Hepatocyte (in vitro differentiated cells): Measurements from ENCODE around the gene TFCP2L1. TPM values are rescaled to one million over a fixed set of nuclear protein-coding genes. Genes with fewer than 3 reads are reported as not detected.

ENCODE experiments used
- DNase-seq: peaks from one replicate; pipeline ENCODE4 v3.0.0-alpha.2; 2016; ENCODE audit warnings: low spot score
- H2AFZ ChIP-seq: fragments of 200-600 bp; sonication (generic); 2 replicates; pipeline ENCODE4 v1.6.0; 2016; ENCODE audit warnings: antibody characterized with exemption, mild to moderate bottlenecking
- H3K27ac ChIP-seq: fragments of 200-600 bp; sonication (generic); 2 replicates; pipeline ENCODE4 v1.5.1; 2016; ENCODE audit warnings: mild to moderate bottlenecking
- H3K27me3 ChIP-seq: fragments of 200-600 bp; sonication (generic); 2 replicates; pipeline ENCODE4 v1.6.1; 2016
- H3K36me3 ChIP-seq: fragments of 200-600 bp; sonication (generic); replicated peaks from 2 replicates; pipeline ENCODE4 v1.5.1; 2016; ENCODE audit warnings: low read depth; ENCODE audit not compliant: insufficient read depth
- H3K4me1 ChIP-seq: fragments of 200-600 bp; sonication (generic); 2 replicates; pipeline ENCODE4 v1.5.1; 2016; ENCODE audit warnings: mild to moderate bottlenecking, moderate library complexity; ENCODE audit not compliant: insufficient read depth
- H3K4me2 ChIP-seq: fragments of 200-600 bp; sonication (generic); 2 replicates; pipeline ENCODE4 v1.6.0; 2016
- H3K4me3 ChIP-seq: fragments of 200-600 bp; sonication (generic); 2 replicates; pipeline ENCODE4 v1.5.1; 2016; ENCODE audit warnings: mild to moderate bottlenecking
- H3K79me2 ChIP-seq: fragments of 200-600 bp; sonication (generic); 2 replicates; pipeline ENCODE4 v1.6.0; 2017; ENCODE audit warnings: mild to moderate bottlenecking
- H3K9me2 ChIP-seq: fragments of 200-600 bp; sonication (generic); replicated peaks from 2 replicates; pipeline ENCODE4 v1.6.0; 2017; ENCODE audit warnings: mild to moderate bottlenecking; ENCODE audit not compliant: insufficient read depth
- H3K9me3 ChIP-seq: fragments of 200-600 bp; sonication (generic); 2 replicates; pipeline ENCODE4 v1.5.1; 2016; ENCODE audit warnings: low read depth, mild to moderate bottlenecking
- H4K20me1 ChIP-seq: fragments of 200-600 bp; sonication (generic); 2 replicates; pipeline ENCODE4 v1.6.0; 2016; ENCODE audit warnings: mild to moderate bottlenecking; ENCODE audit not compliant: insufficient read depth, poor library complexity, severe bottlenecking
- CTCF ChIP-seq: fragments of 200-600 bp; sonication (generic); IDR thresholded peaks from 2 replicates; pipeline ENCODE4 v1.5.1; 2016; ENCODE audit warnings: antibody characterized with exemption, mild to moderate bottlenecking; ENCODE audit not compliant: poor library complexity
- EZH2 ChIP-seq: fragments of 200-600 bp; sonication (generic); IDR thresholded peaks from 2 replicates; pipeline ENCODE4 v1.6.1; 2016; ENCODE audit warnings: antibody characterized with exemption, mild to moderate bottlenecking, borderline replicate concordance
- EZH2phosphoT487 ChIP-seq: fragments of 200-600 bp; sonication (generic); IDR thresholded peaks from one replicate; pipeline ENCODE4 v1.6.1; 2018; ENCODE audit warnings: antibody characterized with exemption, mild to moderate bottlenecking, low read depth, moderate library complexity; ENCODE audit not compliant: unreplicated experiment, severe bottlenecking
- WGBS: methylation state at CpG from one replicate; pipeline ENCODE4 v1.1.6; 2016; ENCODE audit warnings: low lambda C conversion rate; ENCODE audit errors: missing lambda C conversion rate; 5-methylcytosine and 5-hydroxymethylcytosine counted together
- polyA plus RNA-seq: library from polyadenylated mRNA; unstranded; fragments of >200 nt; fragmentation: Nextera tagmentation; extraction: Ambion mirVana; gene quantifications from 2 replicates; pipeline ENCODE4 v1.2.1, GENCODE V29; 2016
- total RNA-seq: library from RNA; depleted of rRNA; stranded (reverse); fragments of >200 nt; gene quantifications from 2 replicates; pipeline ENCODE4 v1.2.3, GENCODE V29; 2014

TFCP2L1 gene
- total and polyA plus RNA-seq, 2 experiments from 2014 or later, result 1.1 to 2.5 TPM

- Histone ChIP-seq H3K4me3 (no peak overlapping the region), H3K36me3 (no peaks in the 10 kb centered on the region), H3K27ac (no peak overlapping the region), H3K9me3 (no peaks in the 10 kb centered on the region), H3K9me2 (no peaks in the 10 kb centered on the region), H4K20me1 (no peaks in the 10 kb centered on the region), H3K79me2 (no peaks in the 10 kb centered on the region), H3K4me2 (no peak overlapping the region), H3K4me1 (no peaks in the 10 kb centered on the region), H3K27me3 (no peaks in the 10 kb centered on the region), H2AFZ (no peak overlapping the region)
- TF ChIP-seq CTCF (no peak), EZH2 (no peak), EZH2phosphoT487 (no peak)
- DNase-seq, result no peak
- WGBS, result 89% methylated on average over 15 of the region's 15 CpGs
These were observed 38.2 kb downstream of the TFCP2L1 start for GRCh38 chr2:121246704-121247255.

- 94% methylated on average over 4 of the region's 4 CpGs for WGBS
- H3K27ac ChIP-seq, result no peak overlapping the region
- no peaks in the 10 kb centered on the region for H3K9me3 ChIP-seq
- TF ChIP-seq CTCF, result no peak
- no peak for TF ChIP-seq EZH2phosphoT487
- TF ChIP-seq EZH2, result no peak
- no peaks in the 10 kb centered on the region for H3K36me3 ChIP-seq
- DNase-seq, result no peak
- no peaks in the 10 kb centered on the region for H3K79me2 ChIP-seq
- H2AFZ ChIP-seq, result no peak overlapping the region
- H3K4me1 ChIP-seq, result no peaks in the 10 kb centered on the region
- no peak overlapping the region for H3K4me3 ChIP-seq
- H3K9me2 ChIP-seq, result no peaks in the 10 kb centered on the region
- no peaks in the 10 kb centered on the region for H4K20me1 ChIP-seq
- no peak overlapping the region for H3K4me2 ChIP-seq
- H3K27me3 ChIP-seq, result no peaks in the 10 kb centered on the region
These were observed 39.1 kb downstream of the TFCP2L1 start for GRCh38 chr2:121245913-121246312.

GRCh38 chr2:121245120-121245820 lies 39.7 kb downstream of the TFCP2L1 start:
- Histone ChIP-seq H3K4me3 (no peak overlapping the region), H3K79me2 (no peaks in the 10 kb centered on the region), H3K9me3 (no peaks in the 10 kb centered on the region), H3K27ac (no peak overlapping the region), H4K20me1 (no peaks in the 10 kb centered on the region), H3K36me3 (no peaks in the 10 kb centered on the region), H3K4me1 (no peaks in the 10 kb centered on the region), H3K4me2 (no peak overlapping the region), H3K9me2 (no peaks in the 10 kb centered on the region), H2AFZ (no peak overlapping the region), H3K27me3 (no peaks in the 10 kb centered on the region)
- TF ChIP-seq EZH2 (no peak), CTCF (no peak), EZH2phosphoT487 (no peak)
- no peak for DNase-seq
- 95% methylated on average over 13 of the region's 13 CpGs for WGBS
